Right forelimb (tissue), 1 donor: ENCODE results near the gene HAUS7.

ENCODE experiments used
- DNase-seq: peaks from one replicate; pipeline ENCODE4 v3.0.0-alpha.2; 2018

The HAUS7 gene

DNA sequence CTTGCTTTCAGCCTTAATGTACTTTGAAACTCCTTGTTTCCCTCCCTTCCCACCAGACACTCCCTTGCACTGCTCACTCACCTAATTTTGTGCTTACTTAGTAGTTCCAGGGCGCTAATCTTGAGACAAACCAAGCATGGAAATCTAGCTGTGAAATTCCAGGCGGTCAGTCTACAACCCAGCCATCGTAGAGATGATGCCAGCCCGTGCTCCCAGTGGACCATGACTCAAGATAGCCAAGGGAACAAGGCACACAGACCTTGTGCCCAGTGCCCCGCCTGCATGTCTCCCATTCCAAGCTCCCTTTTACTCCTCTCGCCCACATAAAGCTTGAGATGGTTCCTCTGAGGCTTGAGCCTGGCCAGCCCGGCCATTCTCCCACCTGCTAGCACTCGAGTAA is 35.6 kb downstream of the HAUS7 start:
- DNase-seq = no peak

DNA sequence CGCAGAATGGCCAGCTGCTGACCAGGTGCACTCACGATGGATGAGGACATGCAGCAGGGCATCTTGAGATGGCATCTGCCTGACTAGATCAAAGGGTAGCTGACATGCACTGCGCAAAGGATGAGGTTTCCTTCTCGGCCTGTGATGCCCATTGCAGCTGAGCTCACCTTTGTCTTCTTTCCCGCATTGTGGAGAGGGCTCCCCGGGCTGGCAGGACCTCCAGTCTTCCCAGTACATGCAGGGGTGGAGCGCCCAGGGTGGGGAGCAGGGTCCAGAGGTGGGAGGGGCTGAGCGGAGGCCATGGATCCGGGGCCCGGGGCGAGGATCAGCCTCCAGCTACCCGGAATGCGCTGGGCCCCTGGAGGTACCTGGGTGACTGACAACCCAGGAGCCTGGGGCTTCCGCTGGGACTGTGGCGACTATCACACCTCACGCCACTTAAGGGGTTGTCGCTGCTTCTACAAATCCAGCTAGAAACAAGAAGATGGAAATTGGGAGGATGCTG is 36.5 kb downstream of the HAUS7 start:
- DNase-seq = no peak

GRCh38 chrX:153433161-153433680 is 37.2 kb downstream of the HAUS7 start:
- DNase-seq = no peak

DNA sequence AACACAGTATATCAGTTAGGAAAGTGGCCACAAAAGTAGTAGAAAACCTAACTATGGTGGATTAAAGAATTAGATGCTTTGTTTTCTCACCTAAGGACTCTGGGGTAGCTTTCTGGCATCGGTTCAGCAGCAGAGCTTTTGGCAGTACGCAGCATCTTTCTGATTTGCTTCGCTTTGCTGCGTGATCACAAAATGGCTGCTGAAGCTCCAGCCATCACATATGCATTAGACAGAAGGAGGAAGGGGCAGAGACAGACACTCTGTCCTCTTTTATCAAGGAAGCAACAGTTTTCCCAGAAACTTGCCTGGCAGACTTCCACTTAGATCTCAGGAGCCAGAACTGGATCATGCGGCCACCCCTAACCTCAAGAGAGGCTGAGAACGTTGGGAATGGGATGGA is 39.6 kb downstream of the HAUS7 start:
- no peak for DNase-seq

GRCh38 chrX:153426204-153426603 is 44.2 kb downstream of the HAUS7 start:
- DNase-seq = no peak

GRCh38 chrX:153423652-153424051 is 46.7 kb downstream of the HAUS7 start:
- DNase-seq = no peak

DNA sequence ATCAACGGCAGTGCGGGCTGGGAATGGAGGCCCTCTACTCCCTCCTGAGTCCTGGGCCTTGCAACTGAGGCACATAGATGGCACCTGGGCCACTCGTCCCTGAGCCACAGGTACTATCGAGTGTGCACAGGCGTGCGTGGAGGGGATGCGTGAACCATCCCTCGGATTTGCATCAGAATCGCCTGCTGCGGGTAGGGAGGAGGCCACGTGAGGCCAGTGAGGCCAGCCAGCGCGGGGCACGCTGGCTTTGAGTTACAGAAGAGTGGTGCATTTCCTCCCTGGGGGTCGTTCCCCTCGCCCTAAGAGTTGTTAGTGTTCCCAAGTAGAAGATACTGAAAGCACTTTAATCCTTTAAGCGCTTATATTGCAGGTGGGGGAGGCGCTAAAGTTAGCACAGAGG is 48.5 kb downstream of the HAUS7 start:
- DNase-seq = no peak

GRCh38 chrX:153420851-153421599 is 49.4 kb downstream of the HAUS7 start:
- no peak for DNase-seq

- no peak for DNase-seq
Measured at GRCh38 chrX:153417637-153418036, 52.7 kb downstream of the HAUS7 start.

DNA sequence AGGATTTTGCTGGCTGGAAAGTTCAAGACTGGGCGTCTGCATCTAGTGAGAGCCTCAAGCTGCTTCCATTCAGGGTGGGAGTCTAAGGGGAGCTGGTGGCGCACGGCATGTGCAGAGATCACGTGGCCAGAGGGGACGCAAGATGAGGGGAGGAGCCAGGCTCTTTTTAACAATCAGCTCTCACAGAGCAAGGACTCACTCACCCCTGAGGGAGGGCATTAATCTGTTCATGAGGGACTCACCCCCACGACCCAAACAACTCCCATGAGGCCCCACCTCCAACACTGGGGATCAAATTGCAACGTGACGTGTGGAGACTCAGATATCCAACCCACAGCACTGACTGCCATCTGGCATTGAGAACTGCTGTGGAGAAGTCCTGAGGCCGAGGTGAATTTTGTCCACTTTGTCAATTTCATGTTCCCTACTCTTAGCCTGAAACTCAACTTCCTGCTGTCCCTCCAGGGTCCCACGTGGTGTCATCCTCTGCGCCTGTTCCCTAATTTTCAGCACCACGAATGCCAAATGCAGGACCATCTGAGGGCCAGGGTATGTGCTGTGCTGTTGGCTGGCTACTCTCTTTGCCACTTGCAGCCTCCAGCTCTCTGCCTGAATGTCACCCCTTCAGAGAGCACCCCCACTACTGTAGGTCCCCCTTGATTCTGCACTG is 53.5 kb downstream of the HAUS7 start:
- DNase-seq = no peak

GRCh38 chrX:153414856-153415510 is 55.4 kb downstream of the HAUS7 start:
- DNase-seq = no peak

DNA sequence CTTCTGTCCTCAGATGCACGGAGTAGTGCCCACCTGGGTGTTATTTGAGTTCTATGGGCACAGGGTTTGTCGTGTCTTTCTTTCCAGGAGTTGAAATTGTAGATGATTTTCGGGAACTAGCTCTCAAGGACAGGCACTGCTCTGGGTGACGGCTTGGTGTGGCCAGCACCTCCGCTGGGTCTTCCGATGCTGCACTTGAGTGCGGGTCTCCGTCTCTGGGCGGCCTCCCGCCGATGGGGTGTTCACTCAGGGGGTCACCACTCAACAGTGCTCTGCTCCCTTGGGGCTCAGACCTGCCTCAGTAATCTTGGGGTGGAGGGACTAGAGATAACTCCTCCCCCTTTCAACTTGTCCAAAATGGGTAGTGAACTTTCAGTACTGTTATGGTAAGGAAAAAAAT is 56.6 kb downstream of the HAUS7 start:
- DNase-seq = no peak

DNA sequence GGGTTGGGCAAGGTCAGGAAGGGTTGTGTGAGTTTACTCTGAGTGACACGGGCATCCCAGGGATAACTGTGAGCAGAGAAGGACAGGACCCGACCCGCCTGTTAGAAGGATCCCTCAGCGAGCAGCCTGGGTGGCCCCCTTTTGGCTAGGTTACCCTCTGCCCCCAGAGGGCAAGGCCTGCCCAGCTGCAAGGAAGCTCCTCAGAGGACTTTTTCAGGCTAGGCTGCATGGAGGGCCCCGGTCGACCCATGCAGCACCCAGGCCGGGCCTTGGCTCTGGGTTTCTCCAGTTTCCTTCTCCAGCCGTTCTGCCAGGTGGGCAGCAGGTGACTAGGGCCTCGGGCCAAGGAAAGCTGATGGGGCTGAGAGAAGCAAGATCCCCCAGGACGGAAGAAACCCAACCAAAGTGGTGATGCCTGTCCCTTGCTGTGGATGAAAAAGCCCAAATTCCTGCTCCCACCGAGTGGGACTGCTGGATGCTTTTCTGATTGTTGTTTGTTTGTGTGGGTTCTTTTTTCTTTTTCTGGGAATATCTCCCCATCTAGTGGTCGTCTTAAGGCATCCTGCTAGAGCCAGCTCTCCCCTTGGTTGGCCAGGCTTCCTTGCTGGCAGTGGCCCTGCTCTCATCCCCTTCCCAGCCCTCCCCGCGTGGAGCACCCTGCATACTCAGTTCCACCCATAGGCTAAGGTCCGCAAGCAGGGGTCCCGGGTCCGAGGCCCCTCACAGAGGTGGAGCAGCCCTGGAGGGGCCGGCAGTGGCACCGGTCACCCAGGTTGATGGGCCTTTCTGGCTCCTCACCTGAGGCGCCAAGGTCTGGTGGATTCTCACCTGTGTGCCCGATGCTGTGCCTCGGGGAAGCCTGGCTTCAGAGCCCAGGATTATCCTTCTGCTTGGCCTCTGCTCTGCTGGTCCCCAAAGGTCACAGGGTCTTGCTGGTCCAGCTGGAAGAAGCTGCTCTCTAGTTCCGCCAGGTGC is 57.3 kb downstream of the HAUS7 start:
- DNase-seq = no peak

DNA sequence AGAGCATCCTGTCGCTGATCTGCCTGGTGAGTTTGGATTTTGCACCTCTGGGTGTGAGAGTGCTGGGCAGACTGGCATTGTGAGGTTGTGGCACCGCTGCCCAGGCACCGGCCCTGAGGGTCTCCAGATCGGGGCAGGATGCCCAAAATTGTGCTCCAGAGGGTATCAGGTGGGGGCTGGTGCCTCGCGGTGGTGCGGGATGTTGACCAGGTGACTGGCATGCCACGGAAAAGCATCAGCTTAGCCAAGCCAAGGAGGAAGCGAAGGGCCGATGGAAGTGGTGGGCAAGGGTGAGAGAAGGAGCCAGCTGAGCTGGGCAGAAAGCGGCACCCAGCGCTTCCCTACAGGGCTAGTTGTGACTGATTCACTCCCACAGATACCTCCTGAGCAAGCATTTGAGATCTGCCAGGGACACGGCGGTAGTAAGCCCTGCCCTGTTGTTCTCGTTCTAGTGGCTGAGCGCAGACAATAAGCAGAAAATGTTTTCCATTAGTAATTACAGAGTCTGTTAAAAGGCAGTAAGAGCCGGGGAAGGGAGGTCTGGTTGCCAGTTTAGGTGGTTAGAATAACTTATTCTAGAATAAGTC is 58.3 kb downstream of the HAUS7 start:
- DNase-seq = no peak

- no peak for DNase-seq
Measured at GRCh38 chrX:153411255-153411987, 59.0 kb downstream of the HAUS7 start, which contains the start of gene ZFP92. Gene ZFP92 (plus strand): TSS chrX:153411472. CDS start chrX:153418323, 6,851 bp downstream.

- no peak for DNase-seq
Measured at GRCh38 chrX:153410888-153411254, 59.5 kb downstream of the HAUS7 start.

DNA sequence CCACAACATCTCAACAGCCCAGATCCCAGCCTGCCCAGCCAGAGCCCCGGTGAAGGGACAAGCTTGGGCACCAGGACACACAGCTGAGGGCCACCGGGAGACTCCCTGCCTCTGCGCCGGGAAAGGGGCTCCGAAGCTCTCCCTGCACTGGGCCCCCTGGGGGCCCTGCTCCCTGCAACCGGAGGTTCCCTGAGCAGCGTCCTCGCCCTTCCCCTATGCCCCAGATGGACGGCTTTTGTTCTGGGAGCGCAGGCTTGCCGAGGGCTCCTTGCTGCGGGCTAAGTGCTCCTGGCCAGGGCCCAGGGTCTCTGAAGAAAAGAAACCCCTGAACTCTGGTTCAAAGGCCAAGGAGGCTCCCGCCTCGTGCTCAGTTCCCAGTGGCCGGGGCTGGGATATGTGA is 60.0 kb downstream of the HAUS7 start:
- no peak for DNase-seq

GRCh38 chrX:153409414-153410101 is 60.8 kb downstream of the HAUS7 start:
- DNase-seq = no peak

- DNase-seq = no peak
Measured at GRCh38 chrX:153408871-153409351, 61.5 kb downstream of the HAUS7 start.

- no peak for DNase-seq
Measured at GRCh38 chrX:153408221-153408721, 62.1 kb downstream of the HAUS7 start.
